Pons (tissue), 1 donor: ENCODE results near the gene ATP8A1.
"Not testable (repeated sequence)": the region's sequence is repeated elsewhere in the genome, so short reads cannot be mapped to it uniquely, and the experiment has no call there.

Source experiments
- DNase-seq: peaks from one replicate; pipeline ENCODE4 v3.0.0-alpha.2; 2016; ENCODE audit warnings: low spot score

Gene ATP8A1

DNA sequence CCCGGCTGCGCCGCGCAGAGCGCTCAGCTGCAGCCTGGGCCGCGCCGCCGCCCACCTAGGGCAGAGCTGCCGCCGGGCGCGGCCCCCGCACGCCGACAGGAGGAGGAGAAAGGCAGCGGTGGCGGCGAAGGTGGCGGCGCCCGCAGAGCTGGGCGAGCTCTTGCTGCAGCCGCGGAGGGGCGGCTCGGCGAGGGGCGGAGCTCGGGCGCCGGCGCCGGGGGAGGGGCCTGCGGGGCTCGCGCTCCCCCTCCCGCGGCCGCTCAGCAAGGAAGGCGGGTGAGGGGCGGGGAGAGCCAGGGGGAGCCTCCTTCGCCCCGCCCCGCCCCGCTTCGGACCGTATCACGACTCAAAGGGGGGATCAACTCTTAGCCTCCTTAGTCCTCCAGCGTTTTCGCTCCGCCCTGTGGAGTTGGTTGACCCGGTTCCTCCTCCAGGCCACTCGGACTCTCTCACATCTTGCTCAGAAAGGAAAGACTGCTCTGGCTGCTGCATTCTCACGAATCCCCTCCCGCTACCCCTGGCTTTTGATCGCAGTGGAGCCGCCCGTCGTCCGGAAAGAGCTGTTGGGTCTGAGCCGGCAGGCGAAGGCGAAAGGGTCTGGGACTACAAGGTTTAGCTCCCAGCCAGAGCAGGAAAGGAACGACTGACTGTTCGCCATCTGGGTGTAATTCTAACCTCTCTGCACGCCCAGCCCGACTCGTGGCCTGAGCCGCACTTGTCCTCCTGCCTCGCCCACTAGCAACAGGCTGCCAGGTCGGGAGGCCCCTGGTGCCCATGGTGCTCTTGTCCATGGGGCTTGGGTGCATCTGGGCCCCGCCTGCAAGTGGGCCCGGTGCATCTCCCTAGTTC is at the start of gene ATP8A1:
ATP8A1 (minus strand) TSS at position 162 of the 849 bp plus-strand sequence. CDS start 232 bp downstream, outside the sequence.
- DNase-seq = peak; percentile 93

DNA sequence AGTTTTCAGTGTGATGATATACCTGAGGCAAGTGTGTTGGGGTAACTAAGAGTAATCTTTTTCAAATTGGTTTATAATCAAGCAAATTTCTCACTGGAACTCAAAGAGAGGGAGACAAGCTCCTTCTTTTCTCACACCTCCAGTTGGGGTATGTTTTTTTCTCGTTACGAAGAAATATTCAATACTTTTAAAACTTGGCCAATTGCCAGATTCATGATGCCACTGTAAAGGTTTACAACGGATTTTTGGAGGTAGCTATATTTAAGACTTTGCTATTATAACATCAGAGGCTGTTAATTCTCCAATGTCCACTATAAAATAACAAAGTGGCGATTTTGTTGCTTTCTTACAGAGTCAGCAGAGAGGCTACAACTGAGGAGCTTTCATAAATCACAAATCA is 49.2 kb upstream of the ATP8A1 start:
- DNase-seq = no peak

DNA sequence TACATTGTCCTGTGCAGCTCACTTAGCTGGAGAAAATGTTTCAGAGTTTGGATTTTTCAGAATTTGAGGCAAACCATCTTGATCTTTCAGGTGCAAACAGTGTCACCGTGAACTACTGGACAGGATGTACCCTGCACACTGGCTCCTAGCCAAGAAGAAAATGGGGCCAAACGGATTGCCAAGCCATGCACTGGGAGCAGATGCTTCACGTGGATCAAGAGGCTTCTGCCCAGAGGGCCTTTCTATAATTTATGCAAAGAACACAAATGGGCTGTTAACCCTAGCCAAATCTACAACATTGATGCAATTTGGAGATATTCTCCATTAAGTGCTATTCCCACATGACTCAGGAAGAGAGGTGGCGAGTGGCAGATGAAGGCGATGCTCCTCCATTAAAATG is 46.9 kb upstream of the ATP8A1 start:
- DNase-seq = no peak

DNA sequence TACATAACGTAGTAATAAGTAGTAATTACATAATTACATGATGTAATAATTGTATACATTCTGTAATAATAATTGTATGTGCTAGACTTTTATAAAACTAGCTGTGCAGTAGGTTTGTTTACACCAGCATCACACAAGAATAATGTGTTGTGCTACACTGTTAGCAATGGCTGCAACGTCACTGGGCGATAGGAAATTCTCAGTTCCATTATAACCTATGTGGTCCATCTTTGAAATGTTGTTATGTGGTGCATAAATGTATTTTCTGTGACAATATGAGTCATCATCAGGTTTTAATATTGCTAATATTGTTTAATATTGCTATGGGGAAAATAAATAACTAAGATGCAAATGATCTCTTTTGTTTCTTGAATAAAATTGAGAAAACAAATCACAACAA is 46.0 kb upstream of the ATP8A1 start:
- no peak for DNase-seq

DNA sequence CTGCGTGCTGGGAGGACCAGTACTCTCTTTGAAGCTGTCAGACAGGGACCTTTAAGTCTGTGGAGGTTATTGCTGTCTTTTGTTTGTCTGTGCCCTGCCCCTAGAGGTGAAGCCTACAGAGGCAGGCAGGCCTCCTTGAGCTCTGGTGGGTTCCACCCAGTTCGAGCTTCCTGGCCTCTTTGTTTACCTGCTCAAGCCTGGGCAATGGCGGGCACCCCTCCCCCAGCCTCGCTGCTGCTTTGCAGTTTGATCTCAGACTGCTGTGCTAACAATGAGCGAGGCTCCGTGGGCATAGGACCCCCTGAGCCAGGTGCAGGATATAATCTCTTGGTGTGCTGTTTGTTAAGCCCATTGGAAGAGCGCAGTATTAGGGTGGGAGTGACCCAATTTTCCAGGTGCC is 44.9 kb upstream of the ATP8A1 start:
- not testable (repeated sequence) for DNase-seq

DNA sequence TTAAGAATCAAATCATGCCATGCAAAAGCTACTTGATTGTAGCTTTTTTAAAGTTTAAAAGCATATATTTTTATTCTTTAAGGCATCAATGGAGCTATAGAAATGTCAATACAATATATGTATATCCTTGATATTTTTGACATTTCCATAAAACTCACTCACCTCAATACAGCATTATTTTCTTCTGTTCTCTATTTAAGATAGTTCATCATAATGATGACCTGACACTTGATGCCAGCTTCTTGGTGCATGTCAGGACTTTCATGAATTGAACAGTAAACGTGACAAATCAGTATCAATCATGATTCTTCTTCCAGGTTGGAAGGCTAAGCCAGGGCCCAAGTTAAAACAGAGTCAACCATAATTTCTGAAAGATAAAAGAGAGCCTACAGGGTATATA is 33.6 kb upstream of the ATP8A1 start:
- no peak for DNase-seq

DNA sequence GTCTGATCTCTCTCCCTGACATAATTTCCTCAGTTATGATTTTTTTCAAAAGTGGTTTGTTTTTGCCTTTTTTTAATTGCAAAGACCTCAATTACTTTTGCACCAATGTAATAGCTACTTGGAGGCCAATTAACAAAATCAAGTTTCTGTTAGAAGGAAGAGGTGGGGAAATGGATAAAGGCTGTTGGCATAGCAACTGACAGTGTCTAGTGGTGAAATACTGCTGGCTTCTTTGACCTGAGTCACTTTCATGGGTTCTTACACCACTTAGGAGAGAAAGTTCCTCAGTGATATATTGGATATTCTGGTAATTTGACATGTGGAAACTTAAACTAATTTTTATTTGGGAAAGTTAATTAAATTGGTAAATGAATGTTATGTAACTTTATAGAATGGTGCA is 26.5 kb upstream of the ATP8A1 start:
- no peak for DNase-seq

DNA sequence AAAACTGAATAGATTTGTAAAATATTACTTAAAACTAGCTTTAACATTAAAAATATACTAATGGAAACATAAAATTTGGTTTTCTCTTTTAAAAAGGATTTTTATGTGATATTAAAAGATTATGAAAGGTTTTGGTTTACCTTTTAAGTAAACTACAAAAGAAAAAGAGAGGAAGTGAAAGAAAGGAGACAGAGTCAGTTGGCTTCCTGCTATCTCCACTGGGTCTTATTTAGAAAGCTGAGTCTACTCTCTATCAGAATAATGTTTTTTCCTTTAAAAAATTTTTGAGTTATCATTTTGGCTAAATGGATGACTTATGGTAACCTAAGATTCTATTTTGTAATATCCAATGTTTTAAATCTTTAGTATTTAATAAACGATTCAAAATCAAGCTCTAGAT is 21.6 kb upstream of the ATP8A1 start:
- no peak for DNase-seq

DNA sequence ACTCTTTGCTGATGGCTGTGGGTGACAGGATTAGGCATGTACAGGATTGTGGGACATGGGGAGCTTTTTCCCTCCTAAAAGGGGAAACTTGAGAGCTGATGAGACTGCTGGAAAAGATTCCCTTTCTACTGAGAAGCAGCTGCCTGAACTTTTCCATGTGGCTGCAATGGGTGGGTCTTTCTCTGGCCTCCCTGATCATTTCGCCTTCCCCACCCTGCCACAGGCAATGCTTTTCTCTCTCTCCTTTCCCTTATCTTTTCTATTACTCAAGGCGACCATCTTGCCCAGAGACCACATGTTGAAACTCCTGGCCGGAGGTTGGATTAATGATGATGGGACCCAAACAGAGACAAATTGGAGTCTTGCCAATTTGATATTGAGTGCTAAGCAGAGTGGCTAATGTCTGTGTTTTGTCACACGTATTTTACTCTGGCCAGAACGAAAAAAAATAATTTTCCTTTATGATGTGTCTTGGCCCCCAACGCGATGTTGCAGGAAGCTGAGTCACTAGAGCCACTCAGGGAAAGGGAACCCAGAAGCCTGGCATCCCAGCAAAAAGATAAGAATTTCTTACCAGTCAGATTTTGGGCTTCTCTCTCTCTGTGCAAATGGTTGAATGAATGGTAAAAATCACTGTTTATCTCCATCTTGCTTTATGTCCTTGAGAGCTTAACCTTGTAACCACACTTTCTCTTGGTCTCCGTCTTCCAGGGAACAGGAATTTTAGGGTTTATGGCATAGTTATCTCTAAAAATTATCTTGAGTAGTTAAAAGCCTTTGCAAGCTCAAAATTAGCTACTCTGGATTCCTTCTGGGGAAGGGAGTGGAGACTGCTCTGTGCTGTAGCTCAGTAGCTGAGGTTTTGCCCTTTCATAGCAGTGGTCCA is 19.4 kb upstream of the ATP8A1 start:
- no peak for DNase-seq

DNA sequence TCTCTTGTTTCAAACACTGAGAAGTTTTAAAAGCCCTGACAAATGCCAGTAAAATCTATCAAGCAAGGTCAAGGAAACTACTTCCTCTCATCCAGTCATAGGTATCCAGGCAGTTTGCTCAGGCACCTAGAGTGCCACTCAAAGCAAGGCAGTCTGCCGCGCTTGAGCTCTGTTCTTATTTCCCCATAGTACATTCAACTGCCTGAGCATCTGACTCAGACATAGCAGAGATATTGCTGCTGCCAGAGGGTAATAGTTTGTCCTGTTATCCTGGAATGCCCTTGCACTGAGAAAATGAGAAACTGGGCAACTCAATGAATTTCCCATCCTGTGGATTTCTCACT is 16.1 kb upstream of the ATP8A1 start:
- peak; percentile 33 for DNase-seq

DNA sequence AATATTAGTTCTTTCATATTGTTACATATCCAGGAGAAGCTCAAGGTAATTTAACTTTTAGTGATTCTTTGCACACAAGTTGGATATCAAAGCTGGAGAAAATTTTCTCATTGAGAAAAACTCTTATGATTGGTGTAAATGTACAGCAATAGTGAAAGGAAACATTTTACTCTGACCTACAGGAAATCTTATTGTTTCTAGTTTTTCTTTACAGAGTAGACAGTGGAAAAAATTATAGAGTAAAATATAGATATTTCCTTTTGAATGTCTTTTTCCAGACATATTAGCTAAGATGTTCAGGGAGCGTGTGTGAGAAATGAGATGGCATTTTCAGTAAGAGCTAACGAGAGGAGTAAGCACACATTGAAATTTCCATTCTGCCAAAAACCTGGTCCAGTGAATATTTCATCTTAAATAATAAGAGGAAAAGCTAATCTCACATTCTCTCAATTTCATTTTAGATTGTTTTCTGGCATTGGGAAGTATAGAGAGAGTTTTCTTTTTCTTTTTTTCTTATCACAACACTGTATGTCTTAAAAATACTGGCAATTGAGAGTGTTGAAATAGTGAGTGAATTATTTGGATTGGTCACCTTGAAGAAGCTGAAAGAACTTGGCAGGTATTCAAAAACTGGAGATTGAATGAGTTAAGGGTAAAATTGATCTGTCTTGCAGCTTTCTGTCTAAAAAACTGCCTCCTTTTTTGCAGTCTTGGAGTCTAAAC is 15.6 kb upstream of the ATP8A1 start:
- no peak for DNase-seq

DNA sequence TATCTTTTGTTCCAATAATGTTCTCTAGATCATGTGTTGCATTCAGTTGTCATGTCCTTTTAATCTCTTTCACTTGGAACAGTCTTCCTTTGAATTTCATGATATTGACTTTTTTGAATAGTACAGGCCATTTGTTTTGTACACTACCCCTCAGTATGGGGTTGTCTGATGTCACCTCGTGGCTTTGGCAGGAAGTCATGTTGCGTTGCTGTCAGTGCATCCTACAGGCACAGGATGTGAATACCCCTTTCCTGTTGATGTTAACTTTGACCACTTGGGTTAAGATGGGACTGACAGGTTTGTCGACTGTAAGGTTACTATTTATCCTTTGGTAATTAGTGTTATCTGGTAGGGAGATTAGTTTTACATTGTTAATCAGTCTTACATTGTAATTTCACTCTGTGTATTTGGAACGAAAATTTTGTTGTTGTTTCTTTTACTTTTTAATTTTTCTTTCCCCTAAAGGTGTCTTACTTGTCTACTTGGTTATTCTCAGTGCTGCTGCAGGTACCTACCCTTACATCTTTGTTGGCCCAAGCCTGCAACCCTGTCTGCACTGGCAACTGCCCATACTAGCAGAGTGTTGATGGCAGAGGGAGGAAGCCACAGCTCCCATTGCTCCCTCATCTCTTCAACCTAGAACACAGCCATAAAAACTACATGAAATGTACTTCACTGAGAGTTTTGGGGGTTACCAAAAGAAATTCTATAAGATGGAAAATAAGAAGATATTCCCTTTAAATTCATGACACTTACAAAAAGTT is 14.7 kb upstream of the ATP8A1 start:
- no peak for DNase-seq

DNA sequence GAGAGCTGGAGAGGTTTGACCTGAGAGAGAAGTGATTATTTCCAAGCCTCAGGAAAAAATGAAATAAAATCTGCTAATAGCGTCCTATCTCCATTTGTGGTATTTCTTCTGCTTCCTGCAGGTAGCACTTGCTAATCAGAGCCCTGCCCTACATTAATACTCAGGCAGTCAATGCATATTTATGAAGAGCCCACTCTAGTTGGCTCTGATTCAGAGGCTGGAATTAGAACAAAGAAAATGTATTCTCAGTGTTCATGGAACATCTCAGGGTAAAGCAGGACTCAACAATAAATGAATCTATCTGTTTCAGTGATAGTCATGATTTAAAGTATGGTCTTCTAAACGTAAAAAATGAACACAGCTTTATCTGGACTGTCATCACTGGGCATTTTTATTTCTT is 1.4 kb upstream of the ATP8A1 start:
- no peak for DNase-seq

DNA sequence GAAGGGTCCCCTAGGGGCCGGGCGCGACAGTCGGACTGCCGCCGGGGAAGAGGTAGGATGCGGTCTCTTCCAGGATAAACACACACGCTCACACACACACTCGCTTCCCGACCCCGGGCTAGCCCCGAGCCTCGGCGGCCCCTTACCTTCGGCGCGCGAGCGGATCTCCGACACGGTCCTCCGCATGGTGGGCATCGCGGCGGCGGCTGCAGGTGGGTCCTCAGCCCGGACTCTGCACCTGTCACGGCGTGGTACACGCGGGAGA is 294 bp downstream of the ATP8A1 start:
- DNase-seq = no peak

DNA sequence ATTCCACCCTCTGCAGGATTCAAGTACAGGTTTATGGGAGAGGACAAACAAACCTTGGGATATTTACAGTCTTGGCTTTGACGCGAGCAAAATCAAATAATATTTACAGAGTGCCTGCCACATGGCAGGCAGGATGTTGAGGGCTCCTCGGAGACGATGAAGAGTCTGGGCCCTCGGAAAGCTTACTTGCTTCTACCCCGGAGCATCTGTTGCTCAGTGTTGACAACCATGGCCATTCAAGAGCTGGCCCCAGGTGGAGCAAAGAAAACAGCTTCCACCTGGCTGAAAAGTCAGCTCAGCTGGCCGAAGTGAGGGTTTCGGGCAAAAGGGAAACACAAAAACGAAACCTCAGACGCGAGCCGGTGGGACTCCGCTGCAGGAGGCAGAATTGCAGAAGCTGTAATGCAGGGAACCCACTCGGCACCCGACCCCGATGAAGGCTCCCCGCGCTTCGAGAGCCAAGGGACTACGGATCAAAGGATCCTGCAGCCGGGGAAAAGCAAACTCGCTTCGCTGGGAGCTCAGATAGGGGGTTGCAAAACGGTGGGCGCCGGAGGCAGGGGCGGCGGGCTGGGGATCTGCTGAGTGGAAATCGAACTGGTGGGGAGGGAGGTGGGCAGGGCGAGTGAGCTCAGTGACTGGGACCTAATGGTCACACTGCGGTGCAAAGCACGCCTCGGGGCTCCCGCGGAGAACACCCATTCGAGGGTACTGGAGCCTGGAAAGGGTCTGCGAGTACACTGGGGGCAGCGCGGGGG is 805 bp downstream of the ATP8A1 start:
- DNase-seq = no peak

DNA sequence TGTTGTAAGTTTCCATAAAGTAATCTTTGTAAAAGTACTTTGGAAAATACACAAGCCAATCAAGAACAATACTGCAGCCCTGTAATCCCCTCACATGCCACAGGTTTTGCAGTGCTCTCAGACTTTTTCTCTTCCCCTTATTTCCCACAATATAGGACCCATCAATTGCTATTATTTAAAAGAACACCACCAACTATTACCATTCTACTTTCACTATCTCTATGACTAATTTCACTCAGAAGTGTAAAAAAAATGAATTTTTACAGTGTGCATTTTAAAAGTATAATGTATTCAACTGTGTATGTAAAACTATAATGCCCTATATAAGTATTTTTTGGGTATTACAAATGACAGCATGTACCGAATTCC is 1.7 kb downstream of the ATP8A1 start:
- DNase-seq = no peak

DNA sequence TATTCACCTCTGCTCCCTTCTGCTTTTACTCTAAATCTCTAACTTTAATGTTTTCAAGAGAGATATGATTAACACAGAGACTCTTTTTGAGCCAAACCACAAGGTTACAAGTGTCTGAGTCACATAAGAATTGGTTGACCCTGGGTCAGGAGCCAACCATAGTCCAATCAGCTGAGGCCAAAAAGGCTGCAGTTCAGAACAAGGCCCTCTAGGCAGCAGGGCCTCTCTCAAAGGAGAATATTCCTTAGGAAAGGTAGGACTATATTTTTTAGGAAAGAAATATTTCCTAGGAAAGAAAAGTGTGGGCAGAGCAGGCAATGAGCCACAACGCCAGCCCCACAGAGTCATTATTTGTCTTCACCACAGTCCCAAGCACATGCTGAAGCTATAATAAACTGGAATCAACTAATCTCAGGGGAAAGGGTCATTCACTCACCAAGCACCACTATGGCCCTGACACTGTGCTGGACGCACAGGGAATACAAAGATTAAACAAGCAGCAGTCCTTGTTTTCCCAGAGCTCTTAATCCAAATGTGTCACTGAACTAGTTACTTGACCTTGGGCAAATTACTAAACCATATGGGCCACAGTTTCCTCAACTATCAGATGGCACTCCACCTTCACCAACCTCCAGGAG is 2.2 kb downstream of the ATP8A1 start:
- DNase-seq = no peak

DNA sequence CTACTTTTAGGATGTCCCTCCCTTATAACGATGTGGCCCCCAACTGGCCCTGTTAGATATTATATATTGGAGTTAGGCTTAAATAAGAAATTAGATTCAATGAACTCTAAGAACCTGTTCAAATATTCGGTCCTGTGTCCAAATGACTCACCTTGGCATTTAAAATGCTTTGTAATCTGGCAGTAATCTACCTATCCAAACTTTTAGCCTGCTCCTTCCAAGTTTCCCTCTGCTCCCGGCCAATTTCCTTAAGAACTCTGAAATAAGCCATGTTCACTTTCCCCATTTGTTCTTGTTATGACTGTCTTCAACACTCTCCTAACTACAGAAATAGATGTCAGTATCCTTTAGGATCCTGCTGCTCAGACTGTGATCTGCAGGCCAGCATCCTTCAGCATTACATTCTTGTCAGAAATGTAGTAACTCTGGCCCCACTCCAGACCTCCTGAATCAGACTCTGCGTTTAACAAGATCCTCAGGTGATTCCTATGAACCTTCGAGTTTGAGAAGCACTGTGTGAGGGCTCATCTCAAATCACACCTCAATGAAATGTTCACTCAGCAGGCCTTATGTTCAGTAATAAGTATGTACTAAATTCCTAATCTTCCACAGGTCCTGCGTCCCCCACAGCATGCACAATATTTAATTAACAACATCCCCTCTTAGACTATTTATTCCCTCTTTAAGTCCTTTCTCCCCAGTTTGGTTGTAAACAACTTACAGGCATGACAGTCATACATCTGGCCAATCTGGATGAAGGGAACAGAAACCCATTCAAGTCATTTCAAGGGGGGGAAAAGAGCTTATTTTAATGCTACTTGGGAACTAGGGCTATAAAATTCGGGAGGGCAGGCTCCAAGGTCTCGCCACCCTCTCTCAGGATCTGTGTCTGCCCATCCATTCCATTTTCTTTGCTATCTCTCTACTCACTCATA is 3.0 kb downstream of the ATP8A1 start:
- DNase-seq = peak; percentile 84

DNA sequence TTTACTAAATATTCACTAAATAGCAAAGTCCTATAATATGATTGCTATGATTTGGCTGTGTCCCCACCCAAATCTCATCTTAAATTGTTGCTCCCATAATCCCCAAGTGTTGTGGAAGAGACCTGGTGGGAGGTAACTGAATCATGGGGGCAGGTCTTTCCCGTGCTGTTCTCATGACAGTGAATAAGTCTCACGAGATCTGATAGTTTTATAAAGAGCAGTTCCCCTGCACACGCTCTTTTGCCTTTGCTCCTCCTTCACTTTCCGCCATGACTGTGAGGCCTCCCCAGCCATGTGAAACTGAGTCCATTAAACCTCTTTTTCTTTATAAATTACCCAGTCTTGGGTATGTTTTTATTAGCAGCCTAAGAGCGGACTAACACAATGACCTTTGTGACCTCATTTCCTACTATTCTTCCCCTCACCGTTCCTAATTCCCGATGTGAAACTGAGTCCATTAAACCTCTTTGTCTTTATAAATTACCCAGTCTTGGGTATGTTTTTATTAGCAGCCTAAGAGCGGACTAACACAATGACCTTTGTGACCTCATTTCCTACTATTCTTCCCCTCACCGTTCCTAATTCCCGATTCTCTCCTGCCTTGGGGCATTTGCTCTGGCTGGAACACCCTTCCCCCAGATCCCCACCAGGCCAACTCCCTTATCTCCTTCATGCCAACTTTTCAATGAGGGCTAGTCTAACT is 4.2 kb downstream of the ATP8A1 start:
- not testable (repeated sequence) for DNase-seq
